Loucy (cell line): ENCODE data around the gene MUC5B.

Experiments used
- H2AFZ ChIP-seq: fragments of 200-600 bp; sonication (generic); 2 replicates; pipeline ENCODE4 v1.6.0; 2016; ENCODE audit warnings: antibody characterized with exemption, mild to moderate bottlenecking, low read length, moderate library complexity
- H3F3A ChIP-seq: fragments of 200-600 bp; 2 replicates; pipeline ENCODE4 v1.6.0; 2016; ENCODE audit warnings: antibody characterized with exemption, low read depth, mild to moderate bottlenecking
- H3K27me3 ChIP-seq: fragments of 200-600 bp; sonication (generic); 2 replicates; pipeline ENCODE4 v1.6.1; 2014; ENCODE audit warnings: low read length, mild to moderate bottlenecking; ENCODE audit not compliant: insufficient read depth, poor library complexity, severe bottlenecking
- H3K36me3 ChIP-seq: fragments of 200-600 bp; sonication (generic); 2 replicates; pipeline ENCODE4 v1.6.1; 2016; ENCODE audit warnings: low read length; ENCODE audit not compliant: insufficient read depth
- H3K4me1 ChIP-seq: fragments of 200-600 bp; sonication (generic); 2 replicates; pipeline ENCODE4 v1.5.1; 2014; ENCODE audit warnings: low read length, mild to moderate bottlenecking; ENCODE audit not compliant: insufficient read depth, poor library complexity, severe bottlenecking
- H3K4me2 ChIP-seq: fragments of 200-600 bp; sonication (generic); 2 replicates; pipeline ENCODE4 v1.6.0; 2014; ENCODE audit warnings: antibody characterized with exemption, low read length, low read depth, mild to moderate bottlenecking; ENCODE audit not compliant: poor library complexity, severe bottlenecking
- H3K4me3 ChIP-seq: fragments of 200-600 bp; sonication (generic); 2 replicates; pipeline ENCODE4 v1.5.1; 2014; ENCODE audit warnings: low read length, mild to moderate bottlenecking, mixed read lengths; ENCODE audit not compliant: poor library complexity, severe bottlenecking
- H3K79me2 ChIP-seq: fragments of 200-600 bp; sonication (generic); 2 replicates; pipeline ENCODE4 v1.6.1; 2014; ENCODE audit warnings: low read length; ENCODE audit not compliant: insufficient read depth
- H3K9ac ChIP-seq: fragments of 200-600 bp; sonication (generic); 2 replicates; pipeline ENCODE4 v1.6.0; 2014; ENCODE audit warnings: mild to moderate bottlenecking, low read depth, low read length, moderate library complexity; ENCODE audit not compliant: poor library complexity, severe bottlenecking
- H3K9me2 ChIP-seq: fragments of 200-600 bp; sonication (generic); replicated peaks from 2 replicates; pipeline ENCODE4 v1.6.1; 2016; ENCODE audit warnings: low read depth, low read length, mixed read lengths
- H3K9me3 ChIP-seq: fragments of 200-600 bp; sonication (generic); 2 replicates; pipeline ENCODE4 v1.6.1; 2014; ENCODE audit warnings: mild to moderate bottlenecking, antibody characterized with exemption, low read length, low read depth; ENCODE audit not compliant: insufficient read depth
- H4K20me1 ChIP-seq: fragments of 200-600 bp; sonication (generic); 2 replicates; pipeline ENCODE4 v1.6.0; 2014; ENCODE audit warnings: antibody characterized with exemption, low read length, mild to moderate bottlenecking; ENCODE audit not compliant: insufficient read depth, poor library complexity, severe bottlenecking
- CTCF ChIP-seq: fragments of 200-600 bp; sonication (generic); conservative IDR thresholded peaks from 2 replicates; pipeline ENCODE4 v1.5.1; 2014; ENCODE audit warnings: mild to moderate bottlenecking, antibody characterized with exemption, low read length
- EZH2phosphoT487 ChIP-seq: fragments of 200-600 bp; IDR thresholded peaks from 2 replicates; pipeline ENCODE4 v1.6.1; 2018; ENCODE audit warnings: antibody characterized with exemption, mild to moderate bottlenecking, moderate library complexity, borderline replicate concordance

Gene MUC5B

GRCh38 chr11:1308743-1309497 lies 86.1 kb downstream of the MUC5B start:
- H3K9ac ChIP-seq, result peak overlapping the region; percentile 78

GRCh38 chr11:1309498-1310317 lies 86.8 kb downstream of the MUC5B start, which contains the start of gene TOLLIP:
TSS of gene TOLLIP (minus strand) at chr11:1309632. CDS start at chr11:1309498, 134 bp downstream.
- TF ChIP-seq EZH2phosphoT487 (no peak), CTCF (0 out of 2 replicates have a peak, but pooled peaks have one; percentile 16)
- Histone ChIP-seq H3K27me3 (no peaks in the 10 kb centered on the region), H3K4me1 (peaks cover 35% of the 10 kb centered on the region), H3K4me3 (peak within 1 kb of the TSS; percentile 87), H3K79me2 (peaks cover 56% of the 10 kb centered on the region), H3K9ac (peak within 1 kb of the TSS; percentile 92), H3K9me3 (no peaks in the 10 kb centered on the region), H3K36me3 (no peaks in the 10 kb centered on the region), H3K9me2 (no peaks in the 10 kb centered on the region), H3K4me2 (peak within 1 kb of the TSS; percentile 90), H3F3A (no peaks in the 10 kb centered on the region; the same call in 1 of the 2 replicates), H4K20me1 (peaks cover 35% of the 10 kb centered on the region), H2AFZ (peak within 1 kb of the TSS; percentile 93)

More at GRCh38 chr11:1308743-1309497, 86.1 kb downstream of the MUC5B start:
- H3K4me3 ChIP-seq, result peak overlapping the region; percentile 87
- no peaks in the 10 kb centered on the region; the same call in 1 of the 2 replicates for H3F3A ChIP-seq
- H2AFZ ChIP-seq, result no peak overlapping the region; the same call in 1 of the 2 replicates
- H3K36me3 ChIP-seq, result no peaks in the 10 kb centered on the region
- peaks cover 63% of the 10 kb centered on the region for H3K79me2 ChIP-seq
- peaks cover 41% of the 10 kb centered on the region for H4K20me1 ChIP-seq
- no peaks in the 10 kb centered on the region for H3K9me2 ChIP-seq
- H3K27me3 ChIP-seq, result no peaks in the 10 kb centered on the region
- H3K4me2 ChIP-seq, result peak overlapping the region; percentile 88
- TF ChIP-seq EZH2phosphoT487 (no peak), CTCF (no peak)
- no peaks in the 10 kb centered on the region for H3K9me3 ChIP-seq
- H3K4me1 ChIP-seq, result peaks cover 35% of the 10 kb centered on the region

GRCh38 chr11:1310318-1310687 lies 87.4 kb downstream of the MUC5B start:
- H3K4me3 ChIP-seq, result peak overlapping the region; percentile 87
- H3K79me2 ChIP-seq, result peaks cover 50% of the 10 kb centered on the region
- H3K9me2 ChIP-seq, result no peaks in the 10 kb centered on the region
- H4K20me1 ChIP-seq, result peaks cover 29% of the 10 kb centered on the region
- peak overlapping the region; percentile 92 for H3K9ac ChIP-seq
- peaks cover 35% of the 10 kb centered on the region for H3K4me1 ChIP-seq
- H3F3A ChIP-seq, result no peaks in the 10 kb centered on the region; the same call in 1 of the 2 replicates
- peak overlapping the region; percentile 90 for H3K4me2 ChIP-seq
- no peaks in the 10 kb centered on the region for H3K9me3 ChIP-seq
- H2AFZ ChIP-seq, result peak overlapping the region; percentile 93
- TF ChIP-seq CTCF, result no peak
- TF ChIP-seq EZH2phosphoT487, result no peak
- no peaks in the 10 kb centered on the region for H3K36me3 ChIP-seq
- H3K27me3 ChIP-seq, result no peaks in the 10 kb centered on the region
